HG03108 (cell line): ENCODE data around the gene MESP1.

Experiments
- ATAC-seq: cut with Tn5 transposase; IDR thresholded peaks from one replicate; pipeline ENCODE4 v1.9.1; 2021; ENCODE audit warnings: moderate library complexity; ENCODE audit not compliant: unreplicated experiment

Gene MESP1

DNA sequence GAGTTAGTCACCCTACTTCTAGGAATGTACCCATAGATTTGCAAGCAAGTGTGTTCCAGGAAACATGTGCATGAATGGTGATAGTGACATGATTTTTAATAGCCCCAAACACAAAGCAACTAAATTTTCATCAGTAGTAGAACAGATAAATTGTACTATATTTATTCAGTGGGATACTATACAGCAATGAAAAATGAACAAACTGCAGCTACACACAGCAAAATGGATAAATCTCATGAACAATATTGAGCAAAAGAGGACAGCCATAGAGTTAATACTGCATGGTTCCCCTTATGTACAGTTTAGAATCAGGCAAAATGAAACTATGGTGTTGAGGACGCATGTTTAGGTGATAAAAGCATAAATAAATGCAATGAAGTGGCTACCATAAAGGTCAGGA, 26.0 kb downstream of the MESP1 start:
- ATAC-seq, result no peak

DNA sequence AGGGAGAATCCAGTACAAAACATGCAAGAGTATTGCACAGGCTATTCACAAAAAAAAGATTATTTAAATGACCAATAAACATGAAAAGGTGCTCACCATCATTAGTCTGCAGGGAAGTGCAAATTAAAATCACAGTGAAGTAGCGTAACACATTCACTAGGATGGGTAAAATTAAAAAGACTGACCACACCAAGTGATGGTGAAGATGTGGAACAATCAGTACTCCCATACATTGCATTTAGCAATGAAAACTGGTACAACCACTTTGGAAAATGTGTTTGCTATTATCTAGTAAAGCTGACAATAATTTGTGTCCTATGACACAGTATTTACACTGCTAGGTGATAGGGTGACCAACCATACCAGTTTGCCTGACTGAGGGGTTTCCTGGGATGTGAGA, 26.4 kb downstream of the MESP1 start:
- ATAC-seq, result no peak

DNA sequence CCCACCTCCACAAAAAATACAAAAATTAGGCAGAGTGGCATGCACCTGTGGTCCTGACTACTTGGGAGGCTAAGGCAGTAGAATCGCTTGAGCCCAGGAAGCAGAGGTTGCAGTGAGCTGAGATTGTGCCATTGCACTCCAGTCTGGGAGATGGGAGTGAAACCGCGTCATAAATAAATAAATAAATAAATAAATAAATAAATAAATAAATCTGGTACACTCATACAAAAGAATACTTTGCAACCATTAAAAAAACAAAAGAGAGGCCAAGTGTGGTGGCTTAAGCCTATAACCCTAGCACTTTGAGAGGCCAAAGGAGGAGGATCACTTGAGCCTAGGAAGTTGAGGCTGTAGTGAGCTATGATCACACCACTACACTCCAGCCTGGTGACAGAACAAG, 28.0 kb downstream of the MESP1 start:
- ATAC-seq, result no peak

DNA sequence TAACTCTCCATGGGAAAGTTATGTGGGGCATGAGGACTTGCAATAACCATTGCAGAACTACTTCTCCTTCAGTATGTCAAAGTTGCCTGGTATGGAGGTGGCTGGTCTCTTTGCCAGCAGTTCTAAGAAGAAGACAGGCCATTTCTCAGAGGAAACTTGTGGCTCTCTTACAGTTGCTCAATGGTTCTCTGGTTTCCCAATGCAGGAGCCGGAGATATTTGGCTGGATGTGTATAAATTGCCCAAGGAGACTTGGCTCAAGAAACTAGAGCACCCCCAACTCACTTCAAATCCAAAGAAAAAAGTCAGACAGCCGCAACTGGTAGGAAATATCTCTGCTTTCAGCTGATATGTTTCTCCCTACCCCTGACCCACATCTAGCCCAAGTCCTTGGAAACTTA, 36.3 kb downstream of the MESP1 start:
- no peak for ATAC-seq

DNA sequence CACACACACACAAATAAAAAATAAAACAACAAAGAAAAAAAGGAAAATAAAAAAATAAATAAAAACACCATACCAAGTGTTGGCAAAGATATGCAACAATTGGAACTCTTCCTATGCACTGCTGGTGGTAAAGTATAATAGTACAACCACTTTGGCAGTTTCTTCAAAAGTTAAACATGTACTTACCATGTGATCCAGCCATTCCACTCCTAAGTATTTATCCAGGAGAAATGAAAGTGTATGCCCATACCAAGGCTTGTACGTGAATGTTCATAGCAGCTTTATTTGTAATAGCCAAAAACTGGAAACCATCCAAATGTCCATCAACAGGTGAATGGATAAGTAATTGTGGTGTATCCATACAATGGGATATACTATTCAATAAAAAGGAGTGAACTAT, 43.5 kb downstream of the MESP1 start:
- ATAC-seq, result no peak

DNA sequence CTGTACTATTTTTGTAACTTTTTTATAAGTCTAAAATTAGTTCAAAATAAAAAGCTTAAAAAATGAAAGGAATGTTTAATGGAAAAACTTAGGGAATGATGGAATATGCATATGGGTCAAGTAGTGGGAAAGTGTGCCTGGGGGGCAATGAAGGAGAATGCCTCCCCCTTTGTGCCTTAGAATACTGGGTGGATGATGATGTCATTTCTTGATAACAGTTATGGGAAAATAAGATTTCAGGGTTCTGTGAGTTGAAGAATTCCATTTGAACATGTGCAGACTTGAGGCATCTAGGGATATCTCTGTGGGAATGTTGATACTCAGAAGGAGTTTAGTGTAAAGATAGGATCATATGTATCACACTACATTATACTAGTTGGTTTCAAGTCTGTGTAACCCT, 46.6 kb downstream of the MESP1 start:
- no peak for ATAC-seq
